22Rv1 (cell line): ENCODE data around the gene BCL6.

Source experiments
- CTCF ChIP-seq: fragments of 450-650 bp; IDR thresholded peaks from 2 replicates; pipeline ENCODE4 v1.5.1; 2017; ENCODE audit warnings: mild to moderate bottlenecking
- ZFX ChIP-seq: fragments of 450-650 bp; IDR thresholded peaks from 2 replicates; pipeline ENCODE4 v1.6.1; 2017; ENCODE audit warnings: antibody characterized with exemption, borderline replicate concordance

- no peak for TF ChIP-seq CTCF
- TF ChIP-seq ZFX: no peak
These were observed 40.1 kb downstream of the BCL6 start for GRCh38 chr3:187705164-187705563.
